NT2/D1 (cell line): Measurements from ENCODE around the gene LRMDA.

Source experiments
- DNase-seq: peaks from one replicate; pipeline ENCODE4 v3.0.0-alpha.2; 2011; ENCODE audit warnings: low read depth, low spot score
- H3K27me3 ChIP-seq: 2 replicates; pipeline ENCODE4 v1.6.0; 2011; ENCODE audit warnings: mild to moderate bottlenecking; ENCODE audit not compliant: insufficient read length, insufficient read depth
- H3K36me3 ChIP-seq: 2 replicates; pipeline ENCODE4 v1.6.1; 2011; ENCODE audit warnings: mild to moderate bottlenecking, low read length, mixed read lengths; ENCODE audit not compliant: insufficient read depth, insufficient read length
- H3K4me1 ChIP-seq: 2 replicates; pipeline ENCODE4 v1.5.1; 2011; ENCODE audit not compliant: insufficient read depth, insufficient read length
- H3K4me3 ChIP-seq: 2 replicates; pipeline ENCODE4 v1.5.1; 2011; ENCODE audit warnings: low read depth; ENCODE audit not compliant: insufficient read length
- H3K9ac ChIP-seq: 2 replicates; pipeline ENCODE4 v1.6.0; 2011; ENCODE audit warnings: low read depth; ENCODE audit not compliant: insufficient read length
- H3K9me3 ChIP-seq: 2 replicates; pipeline ENCODE4 v1.5.1; 2011; ENCODE audit warnings: mild to moderate bottlenecking, low read length; ENCODE audit not compliant: insufficient read depth
- SUZ12 ChIP-seq: IDR thresholded peaks from 2 replicates; pipeline ENCODE4 v1.6.1; 2011; ENCODE audit not compliant: insufficient read length, insufficient read depth; ENCODE audit errors: extremely low read depth
- YY1 ChIP-seq: IDR thresholded peaks from 2 replicates; pipeline ENCODE4 v1.6.1; 2011; ENCODE audit not compliant: insufficient read length, insufficient read depth
- ZNF274 ChIP-seq: IDR thresholded peaks from 2 replicates; pipeline ENCODE4 v1.6.1; 2011; ENCODE audit warnings: mild to moderate bottlenecking, low read depth, low read length

LRMDA gene

GRCh38 chr10:76550806-76551205 is 1119.4 kb downstream of the LRMDA start:
- DNase-seq, result no peak
- Histone ChIP-seq H3K4me1 (no peaks in the 10 kb centered on the region), H3K9me3 (no peaks in the 10 kb centered on the region), H3K36me3 (no peaks in the 10 kb centered on the region), H3K9ac (no peak overlapping the region), H3K27me3 (peaks cover 6% of the 10 kb centered on the region), H3K4me3 (no peak overlapping the region)
- no peak for TF ChIP-seq YY1
- no peak for TF ChIP-seq SUZ12
- no peak for TF ChIP-seq ZNF274

GRCh38 chr10:76552091-76552873 is 1120.9 kb downstream of the LRMDA start:
- no peak for DNase-seq
- TF ChIP-seq SUZ12, result no peak
- no peak for TF ChIP-seq ZNF274
- TF ChIP-seq YY1, result no peak
- H3K27me3 ChIP-seq, result peaks cover 6% of the 10 kb centered on the region

DNA sequence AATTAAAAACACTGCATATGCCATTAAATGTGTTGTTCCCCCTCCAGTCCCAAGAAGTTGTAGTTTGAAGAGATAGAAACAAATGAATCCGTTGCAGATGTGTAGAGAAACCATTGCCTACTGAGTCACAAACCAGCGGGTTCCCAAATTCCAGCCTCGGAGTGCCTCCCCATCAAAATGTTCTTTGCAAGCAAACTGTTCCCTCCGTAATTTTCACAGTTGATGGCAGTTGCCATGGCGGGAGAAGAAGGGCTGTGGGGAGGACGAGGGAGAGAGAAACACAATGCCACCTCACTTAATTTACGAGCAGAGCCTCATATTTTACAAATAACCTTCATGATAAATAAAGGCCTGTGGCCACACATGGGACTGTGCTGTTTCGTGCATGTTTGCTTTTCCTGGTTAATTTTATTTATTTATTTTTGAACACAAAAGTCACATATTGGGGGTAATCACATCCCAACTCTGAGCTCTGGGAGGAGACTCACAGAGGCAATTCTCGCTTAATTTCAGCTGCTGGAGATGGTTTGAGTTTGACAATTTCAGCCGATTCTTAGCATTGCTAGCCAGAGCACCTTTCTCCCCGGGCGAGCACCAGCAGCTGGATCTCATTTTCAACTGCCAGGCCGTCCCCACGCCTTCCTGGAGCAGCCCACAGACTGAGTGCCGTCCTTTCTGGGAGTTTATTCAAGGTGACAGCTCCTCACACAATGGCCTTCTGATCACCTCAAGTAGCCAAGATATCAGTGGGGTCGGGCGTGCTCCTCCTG is 1122.0 kb downstream of the LRMDA start:
- TF ChIP-seq YY1, result no peak
- no peak for TF ChIP-seq ZNF274
- TF ChIP-seq SUZ12, result no peak

More at GRCh38 chr10:76552091-76552873, 1120.9 kb downstream of the LRMDA start:
- H3K9ac ChIP-seq, result no peak overlapping the region
- no peaks in the 10 kb centered on the region for H3K36me3 ChIP-seq
- no peaks in the 10 kb centered on the region for H3K9me3 ChIP-seq
- H3K4me1 ChIP-seq, result no peaks in the 10 kb centered on the region
- no peak overlapping the region for H3K4me3 ChIP-seq

DNA sequence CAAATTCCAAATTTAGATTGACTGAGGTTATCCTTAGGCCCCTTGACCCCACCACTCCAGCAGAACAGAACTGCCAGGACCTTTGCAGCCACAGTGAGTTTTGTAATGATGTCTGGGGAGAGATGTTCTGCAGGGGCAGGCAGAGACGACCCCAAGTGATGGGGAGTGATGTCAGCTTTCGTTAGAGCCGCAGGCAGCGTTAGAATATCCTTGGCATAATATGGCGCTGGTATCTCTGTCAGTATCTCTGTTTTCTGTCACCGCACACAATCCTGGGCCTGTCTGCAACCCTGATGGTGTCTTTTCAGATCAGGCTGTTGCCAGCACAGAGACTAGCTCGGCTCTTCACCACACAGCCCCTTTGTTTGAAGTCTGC is 1122.6 kb downstream of the LRMDA start:
- Histone ChIP-seq H3K9ac (no peak overlapping the region), H3K36me3 (no peaks in the 10 kb centered on the region), H3K9me3 (no peaks in the 10 kb centered on the region), H3K4me1 (no peaks in the 10 kb centered on the region), H3K4me3 (no peak overlapping the region), H3K27me3 (no peaks in the 10 kb centered on the region)
- no peak for TF ChIP-seq YY1
- TF ChIP-seq ZNF274, result no peak
- no peak for TF ChIP-seq SUZ12
- no peak for DNase-seq

More for the DNA sequence above, 1122.0 kb downstream of the LRMDA start:
- H3K4me1 ChIP-seq, result no peaks in the 10 kb centered on the region
- no peaks in the 10 kb centered on the region for H3K27me3 ChIP-seq
- no peak for DNase-seq
- no peak overlapping the region for H3K4me3 ChIP-seq
- H3K9ac ChIP-seq, result no peak overlapping the region
- no peaks in the 10 kb centered on the region for H3K9me3 ChIP-seq
- H3K36me3 ChIP-seq, result no peaks in the 10 kb centered on the region

DNA sequence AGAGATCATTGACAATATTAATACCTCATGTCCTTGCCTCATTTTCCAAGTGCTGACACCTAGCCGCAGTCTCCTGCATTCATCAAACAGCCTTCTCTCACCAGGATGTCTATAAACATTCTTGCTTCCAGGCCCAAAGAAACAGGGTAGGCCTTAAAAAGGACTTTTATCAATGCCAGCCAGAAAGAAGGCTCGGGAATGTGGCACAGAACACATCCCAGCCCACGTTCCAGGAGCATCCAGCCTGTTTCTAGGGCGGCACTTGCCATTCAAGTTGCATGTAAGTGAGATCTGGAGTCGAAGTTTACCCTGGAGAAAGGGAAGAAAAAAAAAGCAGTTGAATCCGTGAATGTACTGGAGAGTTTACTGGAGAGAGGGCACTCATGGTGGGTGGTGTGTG is 1123.1 kb downstream of the LRMDA start:
- TF ChIP-seq ZNF274, result no peak
- no peak for TF ChIP-seq SUZ12
- no peak for TF ChIP-seq YY1
- Histone ChIP-seq H3K9me3 (no peaks in the 10 kb centered on the region), H3K4me1 (no peaks in the 10 kb centered on the region), H3K9ac (no peak overlapping the region), H3K4me3 (no peak overlapping the region), H3K27me3 (no peaks in the 10 kb centered on the region), H3K36me3 (no peaks in the 10 kb centered on the region)
- DNase-seq, result no peak

DNA sequence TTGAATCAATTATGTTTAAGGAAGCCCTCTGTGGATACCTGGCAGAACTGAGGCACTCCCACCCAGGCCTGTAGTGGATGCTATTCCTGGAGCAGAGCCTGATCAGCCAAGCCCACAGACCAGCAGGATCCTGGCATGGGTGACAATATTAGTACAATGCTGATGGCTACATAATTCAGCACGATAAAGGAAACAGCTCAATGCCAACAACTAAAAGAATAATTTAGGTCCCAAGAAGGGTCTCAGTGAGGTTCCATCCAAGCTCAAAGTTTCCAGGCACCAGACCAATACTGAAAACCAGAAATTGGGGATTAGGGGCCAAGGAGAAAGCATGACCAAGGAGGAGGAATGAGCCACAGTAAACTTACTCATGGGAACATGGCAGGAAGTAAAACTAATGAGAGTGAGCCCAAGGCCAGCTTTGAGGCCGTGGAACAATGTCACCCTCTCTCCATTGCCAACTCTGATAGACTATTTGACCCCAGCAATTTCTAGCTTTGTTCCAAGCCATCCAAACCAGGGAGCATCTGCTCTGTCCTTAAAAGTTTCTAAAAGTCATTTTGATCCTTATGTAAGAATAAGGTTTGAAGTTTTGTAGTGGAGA is 1123.7 kb downstream of the LRMDA start:
- Histone ChIP-seq H3K4me3 (no peak overlapping the region), H3K36me3 (no peaks in the 10 kb centered on the region), H3K9me3 (no peaks in the 10 kb centered on the region), H3K4me1 (no peaks in the 10 kb centered on the region), H3K9ac (no peak overlapping the region), H3K27me3 (no peaks in the 10 kb centered on the region)
- no peak for DNase-seq
- TF ChIP-seq SUZ12 (no peak), ZNF274 (no peak), YY1 (no peak)

DNA sequence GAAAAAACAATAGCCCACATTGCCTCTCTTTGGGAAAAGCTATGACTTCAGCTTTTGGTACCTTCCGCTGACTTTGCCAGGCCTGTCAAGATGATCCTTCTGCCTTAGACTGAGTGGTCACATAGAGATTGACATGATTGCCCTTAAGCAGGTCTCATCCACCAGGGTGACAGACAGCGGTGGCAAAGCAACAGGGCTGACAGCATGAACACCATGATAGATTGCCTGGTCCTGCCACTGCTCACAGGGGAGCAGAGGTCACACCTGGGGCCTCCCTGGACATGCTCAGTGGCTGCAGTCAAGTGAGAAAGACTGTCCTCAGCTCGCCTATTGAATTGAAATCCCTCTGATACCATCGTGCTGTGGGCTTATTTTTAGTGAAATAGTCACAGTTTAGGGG is 1125.9 kb downstream of the LRMDA start:
- no peaks in the 10 kb centered on the region for H3K4me1 ChIP-seq
- H3K27me3 ChIP-seq, result no peaks in the 10 kb centered on the region
- TF ChIP-seq YY1 (no peak), ZNF274 (no peak), SUZ12 (no peak)
- no peak overlapping the region for H3K4me3 ChIP-seq
- no peak overlapping the region for H3K9ac ChIP-seq
- no peak for DNase-seq
- H3K36me3 ChIP-seq, result no peaks in the 10 kb centered on the region
- no peaks in the 10 kb centered on the region for H3K9me3 ChIP-seq
